Lower leg skin (tissue), 3 donors: Measurements from ENCODE around the gene SPEG.

Experiments
- CTCF ChIP-seq, 3 donors: fragments of 450-650 bp; IDR thresholded peaks; one replicate each; pipeline ENCODE4 v1.5.1; 2016; ENCODE audit warnings: antibody characterized with exemption in 3 of 3, mild to moderate bottlenecking in 3 of 3, moderate library complexity in 2 of 3
- POLR2A ChIP-seq, 2 donors: fragments of 450-650 bp; IDR thresholded peaks; one replicate each; pipeline ENCODE4 v1.6.1; 2016 to 2017; ENCODE audit warnings: antibody characterized with exemption in 2 of 2, mild to moderate bottlenecking in 1 of 2, moderate library complexity in 1 of 2

GRCh38 chr2:219483451-219484342 is 49.1 kb downstream of the SPEG start:
- no peak for TF ChIP-seq CTCF (IDR thresholded peaks at IDR 0.05)
- no peak for TF ChIP-seq POLR2A (IDR thresholded peaks at IDR 0.05)
